Measurements from ENCODE around the gene KIF3B. TPM values are rescaled to one million over a fixed set of nuclear protein-coding genes. Genes with fewer than 3 reads are reported as not detected.

Gene KIF3B
- total and polyA plus RNA-seq, 10 of the 15 experiments (the other 5 are each of a cell fraction or from before 2014, with no cell fraction given) = 7.4 to 37.3 (median 25.9) TPM

DNA sequence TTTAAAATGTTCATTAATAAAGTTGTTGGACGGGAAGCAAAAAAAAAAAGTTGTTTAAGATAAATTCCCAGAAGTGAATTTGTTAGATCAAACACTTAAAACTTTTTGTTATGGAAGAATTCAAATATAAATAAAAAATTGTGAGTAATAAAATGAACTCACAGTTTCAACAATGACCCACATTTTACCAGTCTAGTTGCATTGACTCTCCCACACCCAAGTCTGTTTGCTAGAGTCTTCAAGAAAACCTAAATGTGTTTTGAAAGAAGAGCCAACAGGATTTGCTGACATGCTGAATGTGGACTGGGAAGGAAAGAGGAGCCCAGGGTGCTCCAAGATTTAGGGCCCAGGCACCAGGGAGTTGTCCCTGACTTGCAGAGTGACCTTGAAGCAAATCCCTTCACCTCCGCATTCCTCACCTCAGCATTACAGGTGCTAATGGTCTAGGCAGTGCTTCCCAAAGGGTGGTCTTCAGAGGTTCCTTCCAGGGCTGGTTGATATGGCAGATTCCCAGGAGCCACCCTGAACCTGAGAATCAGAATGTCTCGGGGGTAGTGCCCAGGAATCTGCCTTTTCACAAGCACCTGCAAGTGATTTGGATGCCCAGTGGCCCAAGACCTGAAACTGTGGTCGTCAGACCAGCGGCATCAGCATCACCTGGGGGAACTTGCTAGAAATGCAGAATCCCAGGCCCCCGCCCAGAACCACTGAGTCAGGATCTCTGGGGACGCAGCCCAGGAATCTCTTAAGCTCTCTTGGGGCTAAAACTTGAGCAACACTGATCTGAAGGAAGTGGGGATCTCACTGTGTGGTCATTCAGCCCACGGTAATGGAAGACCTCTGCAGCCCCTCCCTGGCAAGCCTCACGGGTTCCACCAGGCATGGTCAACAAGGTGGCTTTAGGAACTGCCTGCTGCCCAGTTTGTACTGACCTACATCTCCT lies 38.7 kb upstream of the KIF3B start (continued):
- TF ChIP-seq, protein P1, sequence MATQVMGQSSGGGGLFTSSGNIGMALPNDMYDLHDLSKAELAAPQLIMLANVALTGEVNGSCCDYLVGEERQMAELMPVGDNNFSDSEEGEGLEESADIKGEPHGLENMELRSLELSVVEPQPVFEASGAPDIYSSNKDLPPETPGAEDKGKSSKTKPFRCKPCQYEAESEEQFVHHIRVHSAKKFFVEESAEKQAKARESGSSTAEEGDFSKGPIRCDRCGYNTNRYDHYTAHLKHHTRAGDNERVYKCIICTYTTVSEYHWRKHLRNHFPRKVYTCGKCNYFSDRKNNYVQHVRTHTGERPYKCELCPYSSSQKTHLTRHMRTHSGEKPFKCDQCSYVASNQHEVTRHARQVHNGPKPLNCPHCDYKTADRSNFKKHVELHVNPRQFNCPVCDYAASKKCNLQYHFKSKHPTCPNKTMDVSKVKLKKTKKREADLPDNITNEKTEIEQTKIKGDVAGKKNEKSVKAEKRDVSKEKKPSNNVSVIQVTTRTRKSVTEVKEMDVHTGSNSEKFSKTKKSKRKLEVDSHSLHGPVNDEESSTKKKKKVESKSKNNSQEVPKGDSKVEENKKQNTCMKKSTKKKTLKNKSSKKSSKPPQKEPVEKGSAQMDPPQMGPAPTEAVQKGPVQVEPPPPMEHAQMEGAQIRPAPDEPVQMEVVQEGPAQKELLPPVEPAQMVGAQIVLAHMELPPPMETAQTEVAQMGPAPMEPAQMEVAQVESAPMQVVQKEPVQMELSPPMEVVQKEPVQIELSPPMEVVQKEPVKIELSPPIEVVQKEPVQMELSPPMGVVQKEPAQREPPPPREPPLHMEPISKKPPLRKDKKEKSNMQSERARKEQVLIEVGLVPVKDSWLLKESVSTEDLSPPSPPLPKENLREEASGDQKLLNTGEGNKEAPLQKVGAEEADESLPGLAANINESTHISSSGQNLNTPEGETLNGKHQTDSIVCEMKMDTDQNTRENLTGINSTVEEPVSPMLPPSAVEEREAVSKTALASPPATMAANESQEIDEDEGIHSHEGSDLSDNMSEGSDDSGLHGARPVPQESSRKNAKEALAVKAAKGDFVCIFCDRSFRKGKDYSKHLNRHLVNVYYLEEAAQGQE (IDR thresholded peaks at IDR 0.05; ENCODE audit: low read depth, low read length) = no peak
- TF ChIP-seq, protein P2, sequence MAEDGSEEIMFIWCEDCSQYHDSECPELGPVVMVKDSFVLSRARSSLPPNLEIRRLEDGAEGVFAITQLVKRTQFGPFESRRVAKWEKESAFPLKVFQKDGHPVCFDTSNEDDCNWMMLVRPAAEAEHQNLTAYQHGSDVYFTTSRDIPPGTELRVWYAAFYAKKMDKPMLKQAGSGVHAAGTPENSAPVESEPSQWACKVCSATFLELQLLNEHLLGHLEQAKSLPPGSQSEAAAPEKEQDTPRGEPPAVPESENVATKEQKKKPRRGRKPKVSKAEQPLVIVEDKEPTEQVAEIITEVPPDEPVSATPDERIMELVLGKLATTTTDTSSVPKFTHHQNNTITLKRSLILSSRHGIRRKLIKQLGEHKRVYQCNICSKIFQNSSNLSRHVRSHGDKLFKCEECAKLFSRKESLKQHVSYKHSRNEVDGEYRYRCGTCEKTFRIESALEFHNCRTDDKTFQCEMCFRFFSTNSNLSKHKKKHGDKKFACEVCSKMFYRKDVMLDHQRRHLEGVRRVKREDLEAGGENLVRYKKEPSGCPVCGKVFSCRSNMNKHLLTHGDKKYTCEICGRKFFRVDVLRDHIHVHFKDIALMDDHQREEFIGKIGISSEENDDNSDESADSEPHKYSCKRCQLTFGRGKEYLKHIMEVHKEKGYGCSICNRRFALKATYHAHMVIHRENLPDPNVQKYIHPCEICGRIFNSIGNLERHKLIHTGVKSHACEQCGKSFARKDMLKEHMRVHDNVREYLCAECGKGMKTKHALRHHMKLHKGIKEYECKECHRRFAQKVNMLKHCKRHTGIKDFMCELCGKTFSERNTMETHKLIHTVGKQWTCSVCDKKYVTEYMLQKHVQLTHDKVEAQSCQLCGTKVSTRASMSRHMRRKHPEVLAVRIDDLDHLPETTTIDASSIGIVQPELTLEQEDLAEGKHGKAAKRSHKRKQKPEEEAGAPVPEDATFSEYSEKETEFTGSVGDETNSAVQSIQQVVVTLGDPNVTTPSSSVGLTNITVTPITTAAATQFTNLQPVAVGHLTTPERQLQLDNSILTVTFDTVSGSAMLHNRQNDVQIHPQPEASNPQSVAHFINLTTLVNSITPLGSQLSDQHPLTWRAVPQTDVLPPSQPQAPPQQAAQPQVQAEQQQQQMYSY (CRISPR knock-in tag; IDR thresholded peaks at IDR 0.05) = no peak
